Measurements from ENCODE around the gene BPGM.

GRCh38 chr7:134651991-134652390, 5.3 kb downstream of the BPGM start:
- TF ChIP-seq CTCF (IDR thresholded peaks at IDR 0.05; ENCODE audit: borderline replicate concordance, extremely low read depth, low read length, poor library complexity, severe bottlenecking) (no peak), EZH2 (IDR thresholded peaks at IDR 0.05; ENCODE audit: borderline replicate concordance, low read depth, low read length, severe bottlenecking) (no peak)
